Stimulated activated CD4-positive, alpha-beta T cell treated with anti-CD3 and anti-CD28 coated beads, Interleukin-4, amount 100 ng/mL, for 4 hours (primary cell): Measurements from ENCODE around the gene SDR39U1.
A peak's percentile ranks its signal among the peaks of the same experiment; 100 is the strongest.

Experiments used
- DNase-seq, 2 experiments: peaks; one replicate each; pipeline ENCODE4 v3.0.0-alpha.2; 2020

The SDR39U1 gene

GRCh38 chr14:24408764-24409163 is 33.8 kb downstream of the SDR39U1 start:
- DNase-seq = no peak

- DNase-seq = no peak
Measured at GRCh38 chr14:24407608-24408325, 34.8 kb downstream of the SDR39U1 start.

- no peak for DNase-seq
Measured at GRCh38 chr14:24406416-24406815, 36.2 kb downstream of the SDR39U1 start.

GRCh38 chr14:24404814-24405213 is 37.8 kb downstream of the SDR39U1 start:
- no peak for DNase-seq

- DNase-seq = no peak
Measured at GRCh38 chr14:24403294-24403998, 39.1 kb downstream of the SDR39U1 start.

- no peak for DNase-seq
Measured at GRCh38 chr14:24401810-24402702, 40.5 kb downstream of the SDR39U1 start.

- DNase-seq = no peak
Measured at GRCh38 chr14:24399999-24400718, 42.4 kb downstream of the SDR39U1 start.

GRCh38 chr14:24399447-24399822 is 43.1 kb downstream of the SDR39U1 start:
- DNase-seq = no peak

GRCh38 chr14:24398653-24399446 is 43.7 kb downstream of the SDR39U1 start, which contains the start of gene NYNRIN:
Gene NYNRIN, plus strand, starts transcription at chr14:24399003. Its CDS starts 244 bp downstream, at chr14:24399247.
- DNase-seq = peak; percentile 3 to 19

GRCh38 chr14:24398293-24398652 is 44.3 kb downstream of the SDR39U1 start:
- no peak for DNase-seq

- DNase-seq = no peak
Measured at GRCh38 chr14:24397639-24398292, 44.8 kb downstream of the SDR39U1 start.

- DNase-seq = no peak
Measured at GRCh38 chr14:24395609-24396582, 46.7 kb downstream of the SDR39U1 start.

- no peak for DNase-seq
Measured at GRCh38 chr14:24394275-24394674, 48.3 kb downstream of the SDR39U1 start.

- DNase-seq = no peak
Measured at GRCh38 chr14:24392325-24393091, 50.1 kb downstream of the SDR39U1 start.

GRCh38 chr14:24390701-24391468 is 51.7 kb downstream of the SDR39U1 start:
- DNase-seq = no peak
